DND-41 (cell line): ENCODE data around the gene ZNF541.

Experiments
- ATAC-seq: fragments of 200-7000 bp; cut with Tn5 transposase; 3 replicates; pipeline ENCODE4 v1.9.1; 2021; ENCODE audit warnings: low read depth; ENCODE audit not compliant: insufficient read depth
- DNase-seq: peaks from one replicate; pipeline ENCODE4 v3.0.0-alpha.2; 2020
- H2AFZ ChIP-seq: 2 replicates; pipeline ENCODE4 v1.6.0; 2012; ENCODE audit warnings: low read depth, low read length
- H3K27ac ChIP-seq: 2 replicates; pipeline ENCODE4 v1.5.1; 2012; ENCODE audit warnings: low read length, inconsistent platforms
- H3K27me3 ChIP-seq: fragments of 200-600 bp; sonication (generic); 2 replicates; pipeline ENCODE4 v1.6.0; 2012; ENCODE audit warnings: low read length, mild to moderate bottlenecking, inconsistent platforms; ENCODE audit not compliant: insufficient read depth, poor library complexity
- H3K36me3 ChIP-seq: 2 replicates; pipeline ENCODE4 v1.5.1; 2012; ENCODE audit warnings: low read length, inconsistent platforms; ENCODE audit not compliant: insufficient read depth
- H3K4me1 ChIP-seq: 2 replicates; pipeline ENCODE4 v1.5.1; 2012; ENCODE audit warnings: mild to moderate bottlenecking, low read length; ENCODE audit not compliant: insufficient read depth
- H3K4me2 ChIP-seq: 2 replicates; pipeline ENCODE4 v1.6.0; 2012; ENCODE audit warnings: mild to moderate bottlenecking, moderate library complexity, low read length, inconsistent platforms; ENCODE audit not compliant: insufficient read depth
- H3K4me3 ChIP-seq, 2 experiments: fragments of 200-600 bp in 1 of 2; shearing (Covaris generic) in 1 of 2; 2 replicates each; pipeline ENCODE4 v1.5.1; 2012 to 2016; ENCODE audit warnings: inconsistent platforms in 2 of 2, low read length in 2 of 2, mild to moderate bottlenecking in 2 of 2, low read depth in 1 of 2, moderate library complexity in 1 of 2
- H3K79me2 ChIP-seq: 2 replicates; pipeline ENCODE4 v1.6.0; 2012; ENCODE audit warnings: low read length, inconsistent platforms; ENCODE audit not compliant: insufficient read depth
- H3K9ac ChIP-seq: 2 replicates; pipeline ENCODE4 v1.6.0; 2012; ENCODE audit warnings: low read depth, mild to moderate bottlenecking, inconsistent platforms, low read length, moderate library complexity
- H3K9me3 ChIP-seq: 2 replicates; pipeline ENCODE4 v1.5.1; 2012; ENCODE audit warnings: low read length, moderate library complexity, mild to moderate bottlenecking, inconsistent platforms; ENCODE audit not compliant: insufficient read depth, severe bottlenecking
- H4K20me1 ChIP-seq: 2 replicates; pipeline ENCODE4 v1.6.0; 2012; ENCODE audit warnings: low read length; ENCODE audit not compliant: insufficient read depth
- EZH2 ChIP-seq: IDR thresholded peaks from 3 replicates; pipeline ENCODE4 v1.6.1; 2012; ENCODE audit warnings: borderline replicate concordance, low read depth, mild to moderate bottlenecking, moderate library complexity, low read length, inconsistent platforms; ENCODE audit not compliant: severe bottlenecking
- TF ChIP-seq, protein P1 (sequence below): IDR thresholded peaks from 2 replicates; pipeline ENCODE4 v1.5.1; 2012; ENCODE audit warnings: borderline replicate concordance, low read length, moderate library complexity, mild to moderate bottlenecking; ENCODE audit not compliant: poor library complexity, severe bottlenecking; ENCODE audit errors: extremely low read depth

ZNF541 gene

DNA sequence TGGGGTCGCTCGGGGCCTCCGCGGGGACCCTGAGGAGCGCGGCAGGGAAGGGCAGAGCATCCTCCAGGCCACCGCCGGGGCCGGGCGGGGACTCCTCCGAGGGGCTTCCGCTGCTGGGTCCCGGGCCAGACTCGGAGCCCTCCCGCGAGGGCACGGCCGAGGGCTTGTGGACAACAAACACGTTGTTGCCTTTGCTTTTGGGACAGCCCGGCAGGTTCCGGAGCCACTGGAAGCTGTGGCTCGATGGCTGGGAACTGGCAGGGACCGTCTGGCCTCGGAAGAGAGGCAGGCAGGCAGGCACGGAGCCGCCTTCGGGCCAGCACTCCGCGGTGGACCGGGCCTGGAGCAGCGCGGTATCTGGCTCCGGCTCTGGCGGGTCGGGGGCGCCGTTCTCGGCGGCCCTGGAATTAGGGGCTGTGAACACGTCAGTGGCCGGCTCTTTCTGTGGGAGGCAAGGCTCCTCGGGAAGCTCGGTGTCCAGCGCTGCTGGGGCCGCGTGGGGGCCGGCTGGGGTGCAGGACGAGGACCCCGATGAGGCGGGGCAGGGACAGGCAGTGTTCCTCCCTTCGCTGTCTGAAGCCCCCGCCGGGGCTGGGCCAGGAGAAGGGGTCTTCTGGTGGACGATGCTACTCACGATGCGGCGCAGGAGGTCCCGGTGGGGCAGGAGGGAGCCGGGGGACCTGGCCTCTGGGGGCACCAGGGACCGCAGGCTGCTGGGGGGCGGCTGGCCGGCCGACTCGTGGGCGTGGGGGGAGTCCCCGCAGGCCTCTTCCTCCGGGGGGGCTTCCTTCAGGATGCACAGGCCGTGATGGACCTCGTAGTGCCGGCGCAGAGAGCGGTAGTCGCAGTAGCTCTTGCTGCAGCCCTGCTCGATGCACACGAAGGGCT, 27.6 kb downstream of the ZNF541 start:
- TF ChIP-seq, protein P1, sequence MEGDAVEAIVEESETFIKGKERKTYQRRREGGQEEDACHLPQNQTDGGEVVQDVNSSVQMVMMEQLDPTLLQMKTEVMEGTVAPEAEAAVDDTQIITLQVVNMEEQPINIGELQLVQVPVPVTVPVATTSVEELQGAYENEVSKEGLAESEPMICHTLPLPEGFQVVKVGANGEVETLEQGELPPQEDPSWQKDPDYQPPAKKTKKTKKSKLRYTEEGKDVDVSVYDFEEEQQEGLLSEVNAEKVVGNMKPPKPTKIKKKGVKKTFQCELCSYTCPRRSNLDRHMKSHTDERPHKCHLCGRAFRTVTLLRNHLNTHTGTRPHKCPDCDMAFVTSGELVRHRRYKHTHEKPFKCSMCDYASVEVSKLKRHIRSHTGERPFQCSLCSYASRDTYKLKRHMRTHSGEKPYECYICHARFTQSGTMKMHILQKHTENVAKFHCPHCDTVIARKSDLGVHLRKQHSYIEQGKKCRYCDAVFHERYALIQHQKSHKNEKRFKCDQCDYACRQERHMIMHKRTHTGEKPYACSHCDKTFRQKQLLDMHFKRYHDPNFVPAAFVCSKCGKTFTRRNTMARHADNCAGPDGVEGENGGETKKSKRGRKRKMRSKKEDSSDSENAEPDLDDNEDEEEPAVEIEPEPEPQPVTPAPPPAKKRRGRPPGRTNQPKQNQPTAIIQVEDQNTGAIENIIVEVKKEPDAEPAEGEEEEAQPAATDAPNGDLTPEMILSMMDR, result no peak
- no peak for TF ChIP-seq EZH2
- Histone ChIP-seq H3K36me3 (no peaks in the 10 kb centered on the region), H3K9me3 (no peaks in the 10 kb centered on the region), H3K27ac (no peak overlapping the region), H2AFZ (no peak overlapping the region), H3K4me3 (no peak overlapping the region), H3K9ac (no peak overlapping the region), H3K27me3 (peaks cover 13% of the 10 kb centered on the region), H3K4me1 (no peaks in the 10 kb centered on the region), H3K4me2 (no peak overlapping the region), H4K20me1 (no peaks in the 10 kb centered on the region; the same call in 1 of the 2 replicates), H3K79me2 (no peaks in the 10 kb centered on the region)
- ATAC-seq (no peak), DNase-seq (no peak)

DNA sequence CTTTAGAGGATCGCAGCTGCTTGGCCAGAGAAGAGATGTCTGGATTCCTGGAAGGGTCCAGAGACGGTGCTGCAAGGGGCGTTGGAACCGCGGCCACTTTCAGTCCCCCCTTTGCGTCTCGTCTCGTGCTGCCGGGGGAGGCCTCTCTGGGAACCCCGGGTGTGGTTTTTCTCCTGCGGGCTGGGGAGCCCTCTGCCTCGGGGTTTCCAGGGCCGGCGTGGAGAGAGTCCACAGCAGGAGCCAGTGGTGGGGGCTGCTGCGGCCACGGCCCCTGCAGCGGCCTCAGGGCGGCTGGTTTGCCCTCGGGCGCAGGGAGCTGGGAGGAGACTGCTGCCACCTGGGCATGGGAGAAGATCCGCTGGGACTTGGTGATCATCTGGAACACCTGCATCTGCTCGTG, 28.5 kb downstream of the ZNF541 start:
- Histone ChIP-seq H3K4me1 (no peaks in the 10 kb centered on the region), H3K79me2 (no peaks in the 10 kb centered on the region), H3K27me3 (peaks cover 19% of the 10 kb centered on the region), H3K36me3 (no peaks in the 10 kb centered on the region), H2AFZ (no peak overlapping the region), H3K9ac (no peak overlapping the region), H3K27ac (no peak overlapping the region), H4K20me1 (peaks cover 6% of the 10 kb centered on the region), H3K4me2 (no peak overlapping the region), H3K9me3 (no peaks in the 10 kb centered on the region), H3K4me3 (no peak overlapping the region)
- ATAC-seq (no peak), DNase-seq (no peak)
- TF ChIP-seq EZH2, result no peak
- TF ChIP-seq, protein P1, result no peak

DNA sequence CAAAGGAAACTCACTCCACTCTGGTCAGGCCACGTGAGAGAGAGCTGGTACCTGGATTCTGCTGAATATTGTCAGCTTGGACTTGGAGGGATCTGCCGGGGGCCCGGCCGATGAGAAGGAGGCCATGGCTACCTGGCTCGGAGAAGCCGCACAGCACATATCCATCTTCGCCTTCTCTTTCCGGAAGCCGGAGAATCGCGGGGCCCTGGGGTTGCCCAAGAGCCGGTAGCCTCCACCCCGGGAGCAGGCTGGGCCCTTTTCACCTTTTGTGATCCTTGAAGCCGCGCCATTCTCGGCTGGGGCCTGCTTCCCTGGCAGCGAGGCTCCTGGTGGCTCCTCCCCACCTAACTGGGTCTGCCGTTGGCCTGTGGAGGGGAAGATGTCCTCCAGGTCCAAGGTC, 28.9 kb downstream of the ZNF541 start:
- Histone ChIP-seq H3K79me2 (no peaks in the 10 kb centered on the region), H3K4me1 (no peaks in the 10 kb centered on the region), H2AFZ (no peak overlapping the region), H3K36me3 (no peaks in the 10 kb centered on the region), H3K9ac (no peak overlapping the region), H3K27ac (no peak overlapping the region), H3K4me2 (no peak overlapping the region), H3K9me3 (no peaks in the 10 kb centered on the region), H3K4me3 (no peak overlapping the region), H3K27me3 (peaks cover 20% of the 10 kb centered on the region), H4K20me1 (peaks cover 7% of the 10 kb centered on the region)
- TF ChIP-seq, protein P1, result no peak
- TF ChIP-seq EZH2, result no peak
- DNase-seq, result no peak
- no peak for ATAC-seq
